Effector memory CD8-positive, alpha-beta T cell (primary cell): ENCODE data around the gene OXSR1.

Source experiments
- ATAC-seq: fragments of 150-1000 bp; cut with Tn5 transposase; replicated peaks from 2 replicates; pipeline ENCODE4 v1.10.0; 2021; ENCODE audit warnings: mild to moderate bottlenecking, moderate library complexity
- DNase-seq, 3 experiments: peaks; one replicate each; pipeline ENCODE4 v3.0.0; 2021
- H3K27ac Mint-ChIP-seq, 2 donors: one replicate each; pipeline ENCODE4 v1.8.0; 2022; ENCODE audit warnings: mild to moderate bottlenecking in 2 of 2, mixed read lengths in 2 of 2, moderate library complexity in 2 of 2
- H3K27me3 Mint-ChIP-seq, 2 donors: one replicate each; pipeline ENCODE4 v1.8.0; 2022; ENCODE audit warnings: mixed read lengths in 2 of 2
- H3K36me3 Mint-ChIP-seq: one replicate; pipeline ENCODE4 v1.8.0; 2022; ENCODE audit warnings: mild to moderate bottlenecking, moderate library complexity, mixed read lengths; ENCODE audit not compliant: insufficient read depth
- H3K4me1 Mint-ChIP-seq, 2 donors: one replicate each; pipeline ENCODE4 v1.8.0; 2022; ENCODE audit warnings: low read depth in 2 of 2, mixed read lengths in 2 of 2
- H3K4me3 Mint-ChIP-seq, 2 donors: one replicate each; pipeline ENCODE4 v1.8.0; 2022; ENCODE audit warnings: mild to moderate bottlenecking in 2 of 2, mixed read lengths in 2 of 2, moderate library complexity in 2 of 2
- H3K9me3 Mint-ChIP-seq, 2 donors: one replicate each; pipeline ENCODE4 v1.8.0; 2022; ENCODE audit warnings: mixed read lengths in 2 of 2
- total RNA-seq, 9 experiments: gene quantifications; one replicate each; lab custom pipeline; 2026; lab: John Stamatoyannopoulos, UW

OXSR1 gene
- total RNA-seq, result 80.2 to 151 (median 127) reads per million in 9 experiments

DNA sequence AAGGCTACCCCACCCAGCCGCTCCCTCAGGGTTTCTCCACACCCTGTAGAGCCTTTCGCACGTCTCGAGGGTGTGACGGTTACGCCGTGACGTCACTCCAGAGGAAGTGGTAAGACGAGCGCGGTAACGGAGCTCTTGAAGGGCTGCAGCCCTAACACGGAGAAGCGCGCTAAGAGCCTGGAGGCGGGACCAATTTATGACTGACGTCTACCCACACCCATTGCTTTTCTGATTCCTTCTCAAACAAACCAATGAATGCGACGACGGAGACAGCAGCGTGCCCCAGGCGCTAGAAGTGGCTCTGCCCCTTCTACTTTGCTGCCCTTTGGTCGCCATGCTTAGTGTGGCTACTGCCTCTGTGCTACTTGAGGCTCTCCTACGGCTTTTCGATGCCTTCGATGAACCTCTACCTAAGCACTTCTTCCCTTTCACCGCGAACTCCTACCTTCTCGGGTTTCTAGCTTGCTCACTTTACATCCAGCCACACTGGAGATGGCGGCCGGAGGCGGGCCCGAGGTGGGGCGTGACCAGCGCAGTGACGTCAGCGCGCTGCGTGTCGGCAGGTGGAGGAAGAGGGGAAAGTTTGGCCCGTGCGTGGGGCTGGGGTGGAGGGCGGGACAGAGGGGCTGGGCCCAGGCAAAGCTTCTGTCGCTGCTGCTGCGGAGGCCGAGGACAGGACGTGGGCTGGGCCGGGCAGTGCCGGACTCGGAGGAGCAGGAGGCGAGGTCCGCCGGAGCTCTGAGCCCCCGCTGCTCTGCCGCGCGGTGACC, at the start of gene OXSR1:
OXSR1 (plus strand) TSS at position 586 of the 770 bp plus-strand sequence. CDS start 340 bp downstream, outside the sequence.
- peaks cover 23% of the 10 kb centered on the region for H3K36me3 Mint-ChIP-seq
- H3K4me1 Mint-ChIP-seq, result peaks cover 32 to 44% of the 10 kb centered on the region in 2 donors
- peak; percentile 87 for ATAC-seq
- H3K27me3 Mint-ChIP-seq, result no peaks in the 10 kb centered on the region
- H3K27ac Mint-ChIP-seq, result peak within 1 kb of the TSS; percentile 99 to 100
- DNase-seq, result peak; percentile 96 to 98 (median 97)
- H3K4me3 Mint-ChIP-seq, result peak within 1 kb of the TSS; percentile 87 to 96
- H3K9me3 Mint-ChIP-seq, result no peaks in the 10 kb centered on the region

- Mint-ChIP-seq H3K36me3 (peaks cover 20% of the 10 kb centered on the region), H3K4me3 (no peak overlapping the region), H3K4me1 (peaks cover 9 to 12% of the 10 kb centered on the region in 2 donors), H3K27me3 (no peaks in the 10 kb centered on the region), H3K9me3 (no peaks in the 10 kb centered on the region), H3K27ac (peak overlapping the region; percentile 17 to 51)
- DNase-seq (no peak), ATAC-seq (no peak)
Observed at GRCh38 chr3:38115645-38116427, 49.5 kb upstream of the OXSR1 start.

GRCh38 chr3:38116471-38117162, 48.7 kb upstream of the OXSR1 start:
- ATAC-seq (no peak), DNase-seq (no peak)
- H3K9me3 Mint-ChIP-seq, result no peaks in the 10 kb centered on the region
- peak overlapping the region in 1 of 2 donors; percentile 51 for H3K27ac Mint-ChIP-seq
- H3K36me3 Mint-ChIP-seq, result peaks cover 20% of the 10 kb centered on the region
- no peak overlapping the region for H3K4me3 Mint-ChIP-seq
- peaks cover 9 to 12% of the 10 kb centered on the region in 2 donors for H3K4me1 Mint-ChIP-seq
- no peaks in the 10 kb centered on the region for H3K27me3 Mint-ChIP-seq

- peaks cover 27% of the 10 kb centered on the region for H3K36me3 Mint-ChIP-seq
- no peak for DNase-seq
- H3K27ac Mint-ChIP-seq, result no peak overlapping the region
- no peaks in the 10 kb centered on the region for H3K27me3 Mint-ChIP-seq
- ATAC-seq, result no peak
- H3K9me3 Mint-ChIP-seq, result no peaks in the 10 kb centered on the region
- no peak overlapping the region for H3K4me3 Mint-ChIP-seq
- peaks cover 9 to 12% of the 10 kb centered on the region in 2 donors for H3K4me1 Mint-ChIP-seq
Observed at GRCh38 chr3:38117163-38117716, 48.1 kb upstream of the OXSR1 start.

DNA sequence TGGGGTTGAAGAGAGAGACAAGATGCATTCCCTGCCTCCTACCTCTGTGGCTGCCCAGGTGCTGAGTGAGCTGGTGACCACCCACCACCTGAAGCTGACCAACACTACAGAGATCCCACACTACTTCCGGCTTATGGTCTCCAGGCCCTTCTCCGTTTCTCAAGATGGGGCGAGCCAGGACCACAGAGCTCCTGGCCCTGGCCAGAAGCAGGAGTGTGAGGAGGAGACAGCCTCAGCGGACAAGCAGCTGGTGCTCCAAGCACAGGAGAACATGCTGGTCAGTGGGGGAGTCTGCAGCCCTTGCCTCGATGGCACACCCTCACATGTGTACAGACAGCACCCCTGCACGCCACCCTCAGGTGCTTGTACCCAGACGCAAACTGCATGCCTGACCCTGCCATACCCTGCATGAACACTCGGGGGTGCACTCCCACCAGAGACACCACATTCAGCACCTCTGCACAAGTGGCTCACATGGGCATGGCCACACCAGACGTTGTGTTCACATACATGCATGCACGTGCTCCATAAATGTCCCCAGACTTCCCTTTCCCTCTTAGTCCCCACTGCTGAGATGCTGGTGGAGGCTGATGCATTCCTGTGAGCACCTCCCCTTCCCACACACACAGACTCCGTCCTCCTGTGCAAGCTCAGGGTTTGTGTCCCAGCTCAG, 47.5 kb upstream of the OXSR1 start:
- Mint-ChIP-seq H3K9me3 (no peaks in the 10 kb centered on the region), H3K4me1 (peaks cover 10 to 12% of the 10 kb centered on the region in 2 donors), H3K4me3 (no peak overlapping the region), H3K27me3 (no peaks in the 10 kb centered on the region), H3K27ac (peak overlapping the region in 1 of 2 donors; percentile 51), H3K36me3 (peaks cover 33% of the 10 kb centered on the region)
- peak; percentile 96 for ATAC-seq
- DNase-seq, result peak; percentile 68 to 80 (median 73)

DNA sequence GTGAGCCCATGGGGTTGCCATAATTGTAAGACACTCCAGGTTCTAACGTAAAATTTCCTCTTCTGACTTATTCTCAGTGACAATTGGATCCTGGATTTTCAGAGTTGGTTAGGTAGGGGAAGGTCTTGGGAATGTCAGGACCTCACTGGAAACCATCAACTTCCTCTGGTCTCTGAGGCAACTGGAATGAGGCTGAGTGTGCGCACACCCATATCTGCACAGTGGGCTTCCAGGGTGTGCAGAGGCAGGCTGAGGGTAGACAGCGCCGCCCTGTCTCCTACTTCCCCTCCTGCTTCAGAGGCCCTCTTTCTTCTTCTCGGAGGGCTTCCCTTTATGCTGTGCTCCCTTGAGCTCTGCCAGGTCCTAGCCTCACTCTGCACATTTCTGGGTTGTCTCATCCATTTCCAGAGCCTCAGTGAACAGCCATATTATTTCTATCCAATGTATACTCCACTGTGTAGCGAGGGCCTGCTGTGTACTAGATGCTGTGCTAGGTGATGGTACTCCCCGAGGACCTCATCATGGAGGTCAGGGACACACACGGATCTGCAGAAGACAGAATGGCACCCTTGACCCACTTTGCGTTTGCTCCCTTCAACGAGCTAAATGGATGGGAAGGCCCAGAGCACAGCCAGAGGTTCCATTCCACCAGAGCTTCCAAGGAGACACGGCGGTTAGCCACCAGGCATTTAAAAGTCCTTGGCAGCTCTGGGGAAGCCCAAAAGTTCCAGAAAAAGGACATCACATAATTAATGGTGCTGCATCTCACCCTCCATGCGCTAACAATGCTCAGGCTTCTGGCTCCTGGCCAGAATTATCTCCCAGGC, 46.7 kb upstream of the OXSR1 start:
- no peaks in the 10 kb centered on the region for H3K27me3 Mint-ChIP-seq
- peaks cover 41% of the 10 kb centered on the region for H3K36me3 Mint-ChIP-seq
- no peak for DNase-seq
- no peak for ATAC-seq
- peak overlapping the region; percentile 58 to 80 for H3K27ac Mint-ChIP-seq
- peaks cover 12 to 14% of the 10 kb centered on the region in 2 donors for H3K4me1 Mint-ChIP-seq
- H3K4me3 Mint-ChIP-seq, result no peak overlapping the region
- H3K9me3 Mint-ChIP-seq, result no peaks in the 10 kb centered on the region

DNA sequence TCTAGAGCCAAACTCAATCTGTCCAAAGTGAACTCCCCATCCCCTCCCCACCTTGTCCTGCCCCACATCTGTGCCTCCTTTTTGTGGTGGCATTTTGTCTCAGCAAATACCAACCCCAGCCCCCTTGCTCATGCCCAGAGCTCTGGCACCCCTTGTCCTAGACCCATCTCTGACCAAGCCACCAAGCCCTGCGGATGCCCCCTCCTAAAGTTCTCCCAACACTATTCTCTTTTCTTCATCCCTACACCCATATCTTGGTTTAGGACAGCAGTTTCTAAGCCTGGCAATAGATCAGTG, 46.1 kb upstream of the OXSR1 start:
- Mint-ChIP-seq H3K27me3 (no peaks in the 10 kb centered on the region), H3K36me3 (peaks cover 46% of the 10 kb centered on the region), H3K4me1 (peaks cover 12 to 14% of the 10 kb centered on the region in 2 donors), H3K27ac (peak overlapping the region; percentile 58 to 80), H3K4me3 (no peak overlapping the region), H3K9me3 (no peaks in the 10 kb centered on the region)
- ATAC-seq (no peak), DNase-seq (no peak)

GRCh38 chr3:38119821-38120692, 45.3 kb upstream of the OXSR1 start:
- H3K4me3 Mint-ChIP-seq, result no peak overlapping the region
- H3K27me3 Mint-ChIP-seq, result no peaks in the 10 kb centered on the region
- peaks cover 12 to 17% of the 10 kb centered on the region in 2 donors for H3K4me1 Mint-ChIP-seq
- no peaks in the 10 kb centered on the region for H3K9me3 Mint-ChIP-seq
- peaks cover 55% of the 10 kb centered on the region for H3K36me3 Mint-ChIP-seq
- ATAC-seq (no peak), DNase-seq (no peak)
- H3K27ac Mint-ChIP-seq, result peak overlapping the region in 1 of 2 donors; percentile 80

DNA sequence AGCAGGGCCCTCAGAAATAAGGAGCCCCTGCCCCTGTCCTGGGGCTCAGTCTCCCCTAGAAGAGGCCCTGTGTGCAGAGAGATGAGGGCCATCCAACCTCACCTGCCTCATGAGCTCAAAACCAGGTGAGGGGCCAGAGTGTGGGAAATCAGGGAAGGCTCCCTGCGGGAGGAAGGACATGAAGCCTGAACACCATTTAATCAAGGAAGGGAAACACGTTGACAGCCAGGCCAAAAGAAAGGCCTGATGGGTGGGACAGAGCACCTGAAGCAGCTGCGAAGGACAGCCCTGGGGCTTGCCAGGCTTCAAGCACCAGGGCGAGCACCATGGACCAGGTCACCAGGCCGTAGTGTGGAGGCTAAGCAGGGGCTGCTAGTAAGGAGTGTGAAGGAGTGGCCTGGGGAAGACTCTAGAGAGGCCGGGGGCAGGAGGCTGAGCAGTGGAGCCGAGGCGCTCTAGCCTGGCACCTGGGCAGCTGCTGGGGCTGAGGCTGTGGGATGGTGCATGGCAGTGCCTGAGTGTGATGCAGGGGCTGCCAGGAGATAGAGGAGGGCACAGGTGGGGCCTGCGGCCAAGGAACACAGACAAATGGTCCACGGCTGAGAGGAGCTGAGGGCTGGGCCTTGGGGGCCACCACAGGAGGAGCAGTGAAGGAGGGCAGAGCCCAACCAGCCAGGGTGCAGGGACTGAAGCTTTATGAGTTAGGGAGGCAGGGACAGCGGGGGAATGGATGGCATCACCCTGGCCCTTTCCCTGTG, 44.5 kb upstream of the OXSR1 start:
- H3K4me3 Mint-ChIP-seq, result no peak overlapping the region
- H3K36me3 Mint-ChIP-seq, result peaks cover 58% of the 10 kb centered on the region
- no peaks in the 10 kb centered on the region for H3K27me3 Mint-ChIP-seq
- no peak for DNase-seq
- peak overlapping the region in 1 of 2 donors; percentile 72 for H3K27ac Mint-ChIP-seq
- peaks cover 17 to 19% of the 10 kb centered on the region in 2 donors for H3K4me1 Mint-ChIP-seq
- no peaks in the 10 kb centered on the region for H3K9me3 Mint-ChIP-seq
- ATAC-seq, result no peak

DNA sequence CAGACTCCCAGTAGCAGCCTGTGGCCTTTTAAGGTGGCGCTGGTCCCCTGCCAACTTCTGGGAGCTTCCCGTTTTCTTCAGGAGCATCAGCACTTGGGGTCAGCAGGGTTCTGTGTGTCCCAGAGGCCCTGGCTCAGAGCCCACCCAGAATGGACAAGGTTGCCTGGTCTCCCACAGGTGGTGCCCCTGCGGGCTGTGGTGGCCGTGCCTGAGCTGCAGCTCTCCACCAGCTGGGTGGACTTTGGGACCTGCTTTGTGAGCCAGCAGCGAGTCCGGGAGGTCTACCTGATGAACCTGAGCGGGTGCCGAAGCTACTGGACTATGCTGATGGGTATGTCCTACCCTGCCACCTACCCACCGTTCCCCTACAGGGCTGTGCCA, 43.9 kb upstream of the OXSR1 start:
- no peak for ATAC-seq
- Mint-ChIP-seq H3K36me3 (peaks cover 60% of the 10 kb centered on the region), H3K27me3 (no peaks in the 10 kb centered on the region), H3K4me3 (no peak overlapping the region), H3K27ac (no peak overlapping the region), H3K4me1 (peaks cover 17 to 19% of the 10 kb centered on the region in 2 donors), H3K9me3 (no peaks in the 10 kb centered on the region)
- DNase-seq, result no peak

GRCh38 chr3:38121832-38122461, 43.4 kb upstream of the OXSR1 start:
- Mint-ChIP-seq H3K27me3 (no peaks in the 10 kb centered on the region), H3K9me3 (no peaks in the 10 kb centered on the region), H3K36me3 (peaks cover 64% of the 10 kb centered on the region), H3K4me3 (no peak overlapping the region), H3K4me1 (peaks cover 17 to 19% of the 10 kb centered on the region in 2 donors), H3K27ac (peak overlapping the region in 1 of 2 donors; percentile 75)
- no peak for DNase-seq
- ATAC-seq, result no peak
